GM12873 (cell line): ENCODE results near the gene SMIM35.

Source experiments
- TF ChIP-seq, protein P1 (sequence below): IDR thresholded peaks from 2 replicates; pipeline ENCODE4 v1.5.1; 2012; ENCODE audit warnings: low read depth, mild to moderate bottlenecking, moderate library complexity, low read length, control low read depth; ENCODE audit not compliant: insufficient read depth; ENCODE audit errors: missing control alignments

Gene SMIM35

DNA sequence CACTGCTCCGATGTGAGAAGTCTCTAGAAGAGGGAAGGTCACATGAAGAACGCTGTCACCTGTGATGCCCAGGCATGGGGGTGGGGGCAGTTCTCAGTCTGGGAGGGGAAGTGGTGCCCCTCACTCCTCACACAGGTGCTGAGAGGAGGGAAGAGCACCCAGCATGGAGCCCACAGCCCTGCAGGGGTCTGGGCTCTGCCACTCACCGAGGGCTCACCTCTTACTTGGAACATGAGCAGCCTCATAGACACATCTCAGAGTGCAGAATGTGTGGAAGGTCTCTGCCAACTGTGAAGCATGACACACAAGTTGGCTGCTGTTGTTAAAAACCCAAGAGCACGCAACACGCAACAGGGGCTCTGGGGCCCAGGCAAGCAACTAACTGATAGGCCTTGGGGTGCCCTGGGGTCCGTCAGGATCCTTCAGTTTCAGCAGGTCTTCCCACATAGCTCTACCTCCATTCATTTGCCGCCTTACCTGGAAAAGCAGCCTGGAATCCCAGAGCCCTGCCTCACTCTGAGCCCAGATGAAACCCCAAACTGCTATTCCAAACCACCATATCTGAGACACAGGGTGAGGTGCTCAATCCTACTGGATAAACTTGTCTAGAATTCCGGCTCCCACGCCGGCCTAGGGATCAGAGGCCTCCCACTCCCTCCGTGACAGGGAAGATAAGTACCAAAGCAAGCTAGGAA is 27.4 kb downstream of the SMIM35 start:
- TF ChIP-seq, protein P1, sequence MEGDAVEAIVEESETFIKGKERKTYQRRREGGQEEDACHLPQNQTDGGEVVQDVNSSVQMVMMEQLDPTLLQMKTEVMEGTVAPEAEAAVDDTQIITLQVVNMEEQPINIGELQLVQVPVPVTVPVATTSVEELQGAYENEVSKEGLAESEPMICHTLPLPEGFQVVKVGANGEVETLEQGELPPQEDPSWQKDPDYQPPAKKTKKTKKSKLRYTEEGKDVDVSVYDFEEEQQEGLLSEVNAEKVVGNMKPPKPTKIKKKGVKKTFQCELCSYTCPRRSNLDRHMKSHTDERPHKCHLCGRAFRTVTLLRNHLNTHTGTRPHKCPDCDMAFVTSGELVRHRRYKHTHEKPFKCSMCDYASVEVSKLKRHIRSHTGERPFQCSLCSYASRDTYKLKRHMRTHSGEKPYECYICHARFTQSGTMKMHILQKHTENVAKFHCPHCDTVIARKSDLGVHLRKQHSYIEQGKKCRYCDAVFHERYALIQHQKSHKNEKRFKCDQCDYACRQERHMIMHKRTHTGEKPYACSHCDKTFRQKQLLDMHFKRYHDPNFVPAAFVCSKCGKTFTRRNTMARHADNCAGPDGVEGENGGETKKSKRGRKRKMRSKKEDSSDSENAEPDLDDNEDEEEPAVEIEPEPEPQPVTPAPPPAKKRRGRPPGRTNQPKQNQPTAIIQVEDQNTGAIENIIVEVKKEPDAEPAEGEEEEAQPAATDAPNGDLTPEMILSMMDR: no peak

DNA sequence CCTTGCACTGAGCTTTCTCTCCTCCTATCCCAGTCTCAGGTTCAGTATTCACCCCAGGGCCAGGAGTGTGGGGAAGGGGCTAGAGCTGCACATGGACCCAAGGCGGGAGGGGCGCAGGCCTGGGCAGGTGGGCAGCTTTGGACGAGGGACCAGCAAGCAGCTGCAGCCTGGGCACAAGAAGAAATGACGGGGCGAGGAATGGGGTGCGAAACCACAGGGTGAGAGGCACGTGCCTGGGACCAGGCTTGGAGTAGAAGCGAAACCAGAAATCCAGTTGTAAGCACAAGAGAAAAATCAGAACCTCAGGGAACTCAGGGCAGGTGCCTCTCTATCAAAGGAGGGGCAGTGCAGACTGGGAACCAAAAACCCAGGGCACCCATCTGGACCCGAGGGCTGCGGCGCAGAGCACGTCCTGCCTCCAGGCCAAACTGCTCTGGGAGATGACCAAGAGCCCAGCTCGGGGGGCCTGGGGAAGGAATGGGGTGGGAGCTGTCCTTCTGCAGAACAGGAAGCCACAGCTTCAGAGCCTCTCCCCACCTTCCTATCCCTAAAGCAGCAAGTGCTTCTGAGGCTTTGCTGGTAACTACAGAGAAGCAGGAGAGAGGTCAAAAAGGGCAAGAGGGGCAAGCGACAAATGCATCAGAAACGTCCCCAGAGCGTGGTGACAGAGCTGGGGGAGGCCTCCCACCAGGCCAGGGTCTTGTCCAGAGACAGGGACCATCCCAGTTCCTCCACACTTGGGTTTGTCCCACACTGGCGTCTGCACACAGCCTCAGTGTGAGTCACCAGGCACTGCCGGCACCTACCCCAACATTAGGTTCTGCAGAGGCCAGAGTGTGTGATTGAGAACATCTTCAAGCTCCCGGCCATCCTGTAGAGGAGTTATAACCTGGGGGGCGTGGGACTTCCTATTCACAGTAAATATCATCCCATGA is 28.2 kb downstream of the SMIM35 start:
- TF ChIP-seq, protein P1: no peak

- TF ChIP-seq, protein P1: no peak
These were observed 29.3 kb downstream of the SMIM35 start for GRCh38 chr11:118057251-118058145.

GRCh38 chr11:118056806-118057205 is 30.0 kb downstream of the SMIM35 start:
- TF ChIP-seq, protein P1: no peak

DNA sequence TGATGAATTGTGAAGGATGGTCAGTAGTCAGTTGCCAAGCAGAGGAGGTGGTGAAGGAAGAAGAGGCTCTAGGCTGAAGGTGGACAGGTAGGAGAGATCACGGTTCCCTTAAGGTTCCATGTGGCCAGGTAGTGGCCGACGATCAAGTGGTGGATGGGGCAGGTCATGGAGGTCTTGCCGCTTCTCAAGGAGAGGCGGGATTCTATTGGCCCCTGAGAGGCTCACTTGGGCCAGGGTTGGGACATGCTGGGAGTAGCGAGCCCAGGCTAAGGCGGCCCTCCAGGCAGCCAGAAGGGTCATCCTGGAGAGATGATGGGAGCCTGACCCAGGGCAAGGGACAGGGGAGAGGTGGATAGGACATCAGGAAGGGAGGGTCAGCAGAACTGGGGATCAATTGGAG is 30.8 kb downstream of the SMIM35 start:
- TF ChIP-seq, protein P1: no peak

DNA sequence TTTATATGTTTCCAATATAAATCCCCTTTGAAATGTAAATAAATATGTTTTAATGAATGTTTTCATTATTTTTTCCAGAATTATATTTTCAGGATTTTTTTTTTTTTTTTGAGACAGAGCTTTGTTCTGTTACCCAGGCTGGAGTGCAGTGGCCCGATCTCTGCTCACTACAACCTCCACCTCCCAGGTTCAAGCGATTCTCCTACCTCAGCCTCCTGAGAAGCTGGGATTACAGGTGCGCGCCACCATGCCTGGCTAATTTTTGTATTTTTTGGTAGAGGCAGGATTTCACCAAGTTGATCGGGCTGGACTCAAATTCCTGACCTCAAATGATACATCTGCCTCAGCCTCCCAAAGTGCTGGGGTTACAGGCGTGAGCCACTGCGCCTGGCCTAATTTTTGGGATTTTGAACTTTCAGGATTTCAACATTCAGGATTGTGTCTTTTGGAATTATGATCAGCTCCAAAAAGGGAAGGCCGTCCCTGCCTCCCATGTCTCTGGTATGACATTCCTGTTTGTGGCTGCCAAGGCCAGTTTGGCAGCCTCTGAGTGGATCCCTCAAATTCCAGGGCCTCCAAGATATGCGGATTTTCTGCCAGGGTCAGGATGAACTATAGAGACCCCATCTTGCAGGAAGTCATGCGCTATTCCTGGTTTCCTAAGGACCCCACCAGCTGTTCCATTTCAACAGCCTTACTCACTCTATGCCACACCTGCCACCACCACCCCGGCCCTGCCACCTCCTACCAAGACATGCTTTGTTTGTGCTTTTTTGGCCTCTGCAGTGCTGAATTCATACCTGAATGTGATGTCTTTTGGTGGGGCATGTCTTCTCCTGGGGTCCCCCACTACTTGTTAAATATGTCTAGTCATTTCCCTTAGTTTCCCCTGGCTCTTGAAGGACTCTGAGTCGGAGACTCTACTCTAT is 31.8 kb downstream of the SMIM35 start:
- TF ChIP-seq, protein P1: no peak
